Inferior parietal cortex (tissue), 1 donor: Measurements from ENCODE around the gene ASTN2.
"Not testable (repeated sequence)": the region's sequence is repeated elsewhere in the genome, so short reads cannot be mapped to it uniquely, and the experiment has no call there.

ENCODE experiments used
- DNase-seq: peaks from one replicate; pipeline ENCODE4 v3.0.0-alpha.2; 2016; ENCODE audit errors: extremely low spot score

ASTN2 gene

GRCh38 chr9:116464423-116464822, 950.4 kb downstream of the ASTN2 start:
- DNase-seq: no peak

- DNase-seq: no peak
These were observed 953.2 kb downstream of the ASTN2 start for GRCh38 chr9:116461632-116462031.

GRCh38 chr9:116460026-116460425, 954.8 kb downstream of the ASTN2 start:
- DNase-seq: no peak

GRCh38 chr9:116459576-116459975, 955.3 kb downstream of the ASTN2 start:
- no peak for DNase-seq

GRCh38 chr9:116456490-116457088, 958.3 kb downstream of the ASTN2 start:
- no peak for DNase-seq

- DNase-seq: not testable (repeated sequence)
These were observed 960.3 kb downstream of the ASTN2 start for GRCh38 chr9:116454539-116454938.

GRCh38 chr9:116453785-116454184, 961.1 kb downstream of the ASTN2 start:
- no peak for DNase-seq

- no peak for DNase-seq
These were observed 962.2 kb downstream of the ASTN2 start for GRCh38 chr9:116452634-116453033.

- no peak for DNase-seq
These were observed 962.6 kb downstream of the ASTN2 start for GRCh38 chr9:116452227-116452626.

GRCh38 chr9:116451500-116452115, 963.2 kb downstream of the ASTN2 start:
- DNase-seq: no peak

GRCh38 chr9:116450378-116451139, 964.3 kb downstream of the ASTN2 start:
- DNase-seq: no peak

GRCh38 chr9:116449949-116450348, 964.9 kb downstream of the ASTN2 start:
- DNase-seq: no peak

GRCh38 chr9:116448431-116448830, 966.4 kb downstream of the ASTN2 start:
- DNase-seq: no peak

- DNase-seq: no peak
These were observed 966.9 kb downstream of the ASTN2 start for GRCh38 chr9:116447934-116448333.

- no peak for DNase-seq
These were observed 972.3 kb downstream of the ASTN2 start for GRCh38 chr9:116442528-116442927.

- DNase-seq: no peak
These were observed 977.2 kb downstream of the ASTN2 start for GRCh38 chr9:116437411-116438370.

GRCh38 chr9:116436121-116436520, 978.7 kb downstream of the ASTN2 start:
- no peak for DNase-seq

GRCh38 chr9:116435706-116436105, 979.2 kb downstream of the ASTN2 start:
- no peak for DNase-seq

- DNase-seq: no peak
These were observed 980.5 kb downstream of the ASTN2 start for GRCh38 chr9:116434314-116434713.

GRCh38 chr9:116432051-116432450, 982.8 kb downstream of the ASTN2 start:
- no peak for DNase-seq

GRCh38 chr9:116430849-116431248, 984.0 kb downstream of the ASTN2 start:
- no peak for DNase-seq

GRCh38 chr9:116425244-116425643, 989.6 kb downstream of the ASTN2 start:
- DNase-seq: no peak
